HEK293T (cell line): ENCODE results near the gene OBP2B.

ENCODE experiments used
- ARNT ChIP-seq: fragments of 450-650 bp; IDR thresholded peaks from 2 replicates; pipeline ENCODE4 v1.6.1; 2017; ENCODE audit warnings: mild to moderate bottlenecking
- CTBP1 ChIP-seq: fragments of 450-650 bp; IDR thresholded peaks from 2 replicates; pipeline ENCODE4 v1.6.1; 2016; ENCODE audit warnings: borderline replicate concordance
- ELF4 ChIP-seq: fragments of 450-650 bp; IDR thresholded peaks from 2 replicates; pipeline ENCODE4 v1.6.1; 2017; ENCODE audit warnings: antibody characterized with exemption
- FOXA1 ChIP-seq: fragments of 450-650 bp; IDR thresholded peaks from 2 replicates; pipeline ENCODE4 v1.6.1; 2016; ENCODE audit warnings: mild to moderate bottlenecking
- FOXK2 ChIP-seq: fragments of 450-650 bp; IDR thresholded peaks from 2 replicates; pipeline ENCODE4 v1.6.1; 2016; ENCODE audit warnings: mild to moderate bottlenecking
- FOXM1 ChIP-seq: fragments of 450-650 bp; IDR thresholded peaks from 2 replicates; pipeline ENCODE4 v1.6.1; 2017; ENCODE audit warnings: mild to moderate bottlenecking, borderline replicate concordance
- L3MBTL2 ChIP-seq: fragments of 450-650 bp; conservative IDR thresholded peaks from 2 replicates; pipeline ENCODE4 v1.6.1; 2016; ENCODE audit warnings: mild to moderate bottlenecking
- LEF1 ChIP-seq: fragments of 450-650 bp; IDR thresholded peaks from 2 replicates; pipeline ENCODE4 v1.6.1; 2017; ENCODE audit warnings: mild to moderate bottlenecking, borderline replicate concordance
- NFRKB ChIP-seq: fragments of 450-650 bp; IDR thresholded peaks from 2 replicates; pipeline ENCODE4 v1.6.1; 2016; ENCODE audit warnings: mild to moderate bottlenecking, moderate library complexity
- PKNOX1 ChIP-seq: fragments of 450-650 bp; IDR thresholded peaks from 2 replicates; pipeline ENCODE4 v1.6.1; 2016
- SP1 ChIP-seq: fragments of 450-650 bp; IDR thresholded peaks from 2 replicates; pipeline ENCODE4 v1.6.1; 2017
- SUZ12 ChIP-seq: fragments of 450-650 bp; IDR thresholded peaks from 2 replicates; pipeline ENCODE4 v1.6.1; 2016; ENCODE audit warnings: mild to moderate bottlenecking

- TF ChIP-seq LEF1 (no peak), FOXK2 (no peak), ELF4 (no peak), ARNT (no peak), SUZ12 (no peak), NFRKB (no peak), SP1 (no peak), FOXA1 (no peak), CTBP1 (no peak), PKNOX1 (no peak), FOXM1 (no peak), L3MBTL2 (no peak)
These were observed 24.8 kb upstream of the OBP2B start for GRCh38 chr9:133233681-133234432.
